GM18951 (cell line): ENCODE data around the gene SCG2.

Experiments used
- POLR2A ChIP-seq: IDR thresholded peaks from 4 replicates; pipeline ENCODE4 v1.6.1; 2011; ENCODE audit warnings: mild to moderate bottlenecking; ENCODE audit not compliant: insufficient read length, insufficient read depth; ENCODE audit errors: extremely low read depth
- in situ Hi-C: fragments of 300-500 bp; cut with MboI; formaldehyde crosslinking; loops from one replicate; pipeline ENCODE4 v1.12.0; 2022; ENCODE audit warnings: low sequenced_read_pairs, mixed read lengths, inconsistent platforms; ENCODE audit not compliant: unreplicated experiment

Gene SCG2

GRCh38 chr2:223625652-223626051, 23.5 kb upstream of the SCG2 start:
- TF ChIP-seq POLR2A: no peak
- in situ Hi-C loops: no loop called here

GRCh38 chr2:223621901-223622300, 19.7 kb upstream of the SCG2 start:
- TF ChIP-seq POLR2A: no peak
- in situ Hi-C loops: no loop called here

- no peak for TF ChIP-seq POLR2A
- in situ Hi-C loops: no loop called here
These were observed 17.4 kb upstream of the SCG2 start for GRCh38 chr2:223619486-223620129.

- TF ChIP-seq POLR2A: no peak
- in situ Hi-C loops: no loop called here
These were observed 16.2 kb upstream of the SCG2 start for GRCh38 chr2:223618172-223619035.

GRCh38 chr2:223614534-223614933, 12.4 kb upstream of the SCG2 start:
- no peak for TF ChIP-seq POLR2A
- in situ Hi-C loops: no loop called here

GRCh38 chr2:223613017-223613950, 11.1 kb upstream of the SCG2 start:
- in situ Hi-C loops: no loop called here

GRCh38 chr2:223612501-223612900, 10.3 kb upstream of the SCG2 start:
- in situ Hi-C loops: no loop called here
- no peak for TF ChIP-seq POLR2A

More at GRCh38 chr2:223613017-223613950, 11.1 kb upstream of the SCG2 start:
- TF ChIP-seq POLR2A: no peak

GRCh38 chr2:223611061-223611460, 8.9 kb upstream of the SCG2 start:
- in situ Hi-C loops: no loop called here
- no peak for TF ChIP-seq POLR2A

GRCh38 chr2:223607476-223607875, 5.3 kb upstream of the SCG2 start:
- in situ Hi-C loops: no loop called here

GRCh38 chr2:223606946-223607345, 4.8 kb upstream of the SCG2 start:
- in situ Hi-C loops: no loop called here
- TF ChIP-seq POLR2A: no peak

More at GRCh38 chr2:223607476-223607875, 5.3 kb upstream of the SCG2 start:
- no peak for TF ChIP-seq POLR2A

GRCh38 chr2:223604231-223604630, 2.1 kb upstream of the SCG2 start:
- TF ChIP-seq POLR2A: no peak
- in situ Hi-C loops: no loop called here

- in situ Hi-C loops: no loop called here
These were observed 811 bp upstream of the SCG2 start for GRCh38 chr2:223602972-223603371.

GRCh38 chr2:223601018-223601417, 1.1 kb downstream of the SCG2 start:
- TF ChIP-seq POLR2A: no peak
- in situ Hi-C loops: no loop called here

More at GRCh38 chr2:223602972-223603371, 811 bp upstream of the SCG2 start:
- TF ChIP-seq POLR2A: no peak

- no peak for TF ChIP-seq POLR2A
- in situ Hi-C loops: no loop called here
These were observed 2.4 kb downstream of the SCG2 start for GRCh38 chr2:223599640-223600380.
